HG02884 (cell line): Measurements from ENCODE around the gene SNX20.

Experiments
- ATAC-seq: cut with Tn5 transposase; IDR thresholded peaks from one replicate; pipeline ENCODE4 v1.9.1; 2021; ENCODE audit warnings: mild to moderate bottlenecking, moderate library complexity; ENCODE audit not compliant: unreplicated experiment

Gene SNX20

GRCh38 chr16:50681021-50681885 is at the start of gene SNX20:
TSS of gene SNX20 (minus strand) at chr16:50681312. CDS start at chr16:50677526, 3,786 bp downstream.
- peak; percentile 40 for ATAC-seq

GRCh38 chr16:50724306-50724705 is 43.2 kb upstream of the SNX20 start:
- no peak for ATAC-seq

GRCh38 chr16:50722960-50723359 is 41.8 kb upstream of the SNX20 start:
- ATAC-seq = no peak

- ATAC-seq = no peak
Observed at GRCh38 chr16:50722405-50722737, 41.3 kb upstream of the SNX20 start.

GRCh38 chr16:50721549-50722404 is 40.7 kb upstream of the SNX20 start:
- no peak for ATAC-seq

- ATAC-seq = no peak
Observed at GRCh38 chr16:50719401-50720337, 38.6 kb upstream of the SNX20 start.

- no peak for ATAC-seq
Observed at GRCh38 chr16:50718761-50719400, 37.8 kb upstream of the SNX20 start.

- ATAC-seq = no peak
Observed at GRCh38 chr16:50718061-50718760, 37.1 kb upstream of the SNX20 start.

GRCh38 chr16:50717494-50717893 is 36.4 kb upstream of the SNX20 start:
- ATAC-seq = no peak

GRCh38 chr16:50717091-50717490 is 36.0 kb upstream of the SNX20 start:
- ATAC-seq = no peak

- ATAC-seq = no peak
Observed at GRCh38 chr16:50712956-50713355, 31.8 kb upstream of the SNX20 start.

- no peak for ATAC-seq
Observed at GRCh38 chr16:50712560-50712898, 31.4 kb upstream of the SNX20 start.

GRCh38 chr16:50711862-50712559 is 30.9 kb upstream of the SNX20 start:
- no peak for ATAC-seq

- no peak for ATAC-seq
Observed at GRCh38 chr16:50711040-50711439, 29.9 kb upstream of the SNX20 start.

- no peak for ATAC-seq
Observed at GRCh38 chr16:50709980-50710379, 28.9 kb upstream of the SNX20 start.

GRCh38 chr16:50709061-50709684 is 28.1 kb upstream of the SNX20 start:
- ATAC-seq = no peak

- no peak for ATAC-seq
Observed at GRCh38 chr16:50708373-50709060, 27.4 kb upstream of the SNX20 start.

GRCh38 chr16:50706250-50706649 is 25.1 kb upstream of the SNX20 start:
- ATAC-seq = no peak
